HCT116 (cell line): ENCODE measurements around the gene NFE2L2.

Experiments used
- CEBPB ChIP-seq: IDR thresholded peaks from 2 replicates; pipeline ENCODE4 v1.6.1; 2012; ENCODE audit warnings: low read depth
- CTCF ChIP-seq, 3 experiments: fragments of 200-600 bp in 1 of 3; sonication (generic) in 1 of 3; IDR thresholded peaks in 2 of 3; conservative IDR thresholded peaks in 1 of 3; 2 replicates each; pipeline ENCODE4 v1.5.1; 2012 to 2017; ENCODE audit warnings: low read depth in 2 of 3, low read length in 2 of 3, antibody characterized with exemption in 1 of 3, borderline replicate concordance in 1 of 3, control low read depth in 1 of 3, mild to moderate bottlenecking in 1 of 3, mixed read lengths in 1 of 3, mixed run types in 1 of 3, moderate library complexity in 1 of 3; ENCODE audit not compliant: insufficient read depth in 1 of 3
- EZH2 ChIP-seq: fragments of 200-600 bp; sonication (generic); IDR thresholded peaks from 2 replicates; pipeline ENCODE4 v1.6.1; 2017; ENCODE audit warnings: antibody characterized with exemption, mixed run types
- EZH2phosphoT487 ChIP-seq: fragments of 200-600 bp; IDR thresholded peaks from 2 replicates; pipeline ENCODE4 v1.6.1; 2018; ENCODE audit warnings: antibody characterized with exemption, borderline replicate concordance
- FOSL1 ChIP-seq: IDR thresholded peaks from 2 replicates; pipeline ENCODE4 v1.6.1; 2012; ENCODE audit warnings: low read depth
- MAX ChIP-seq: IDR thresholded peaks from 2 replicates; pipeline ENCODE4 v1.6.1; 2012
- POLR2A ChIP-seq: IDR thresholded peaks from 2 replicates; pipeline ENCODE4 v1.7.0; 2011; ENCODE audit warnings: borderline replicate concordance; ENCODE audit not compliant: insufficient read depth, insufficient read length; ENCODE audit errors: extremely low read depth
- RAD21 ChIP-seq: IDR thresholded peaks from 2 replicates; pipeline ENCODE4 v1.6.1; 2012; ENCODE audit warnings: low read depth, mild to moderate bottlenecking
- REST ChIP-seq: IDR thresholded peaks from 2 replicates; pipeline ENCODE4 v1.6.1; 2012; ENCODE audit warnings: low read depth
- SP1 ChIP-seq: IDR thresholded peaks from 2 replicates; pipeline ENCODE4 v1.6.1; 2012; ENCODE audit warnings: low read depth
- TCF7L2 ChIP-seq: IDR thresholded peaks from 2 replicates; pipeline ENCODE4 v1.7.0; 2011; ENCODE audit warnings: borderline replicate concordance, inconsistent platforms; ENCODE audit not compliant: insufficient read depth, insufficient read length; ENCODE audit errors: extremely low read depth
- YY1 ChIP-seq: IDR thresholded peaks from 2 replicates; pipeline ENCODE4 v1.6.1; 2011; ENCODE audit warnings: low read length, low read depth, moderate library complexity, mild to moderate bottlenecking; ENCODE audit not compliant: insufficient replicate concordance; ENCODE audit errors: extremely low read depth
- ZNF274 ChIP-seq: fragments of 200-500 bp; sonication (Bioruptor generic); IDR thresholded peaks from 2 replicates; pipeline ENCODE4 v1.6.1; 2014; ENCODE audit warnings: mild to moderate bottlenecking, low read depth, low read length, inconsistent platforms

- TF ChIP-seq TCF7L2: peak; percentile 95
- TF ChIP-seq EZH2: no peak
- no peak for TF ChIP-seq CTCF (IDR thresholded peaks at IDR 0.05 in 2 of 3, conservative IDR thresholded peaks at IDR 0.05 in 1 of 3; ENCODE audit: borderline replicate concordance in 1 of 3, insufficient read depth in 1 of 3, low read depth in 2 of 3, low read length in 2 of 3)
- no peak for TF ChIP-seq FOSL1
- no peak for TF ChIP-seq POLR2A
- TF ChIP-seq YY1: peak; percentile 94
- TF ChIP-seq SP1: peak; percentile 29; the same call in 1 of the 2 replicates
- TF ChIP-seq MAX: peak; percentile 89
- no peak for TF ChIP-seq ZNF274
- no peak for TF ChIP-seq RAD21
- TF ChIP-seq REST: no peak
- peak; percentile 88 for TF ChIP-seq CEBPB
- no peak for TF ChIP-seq EZH2phosphoT487
Measured at GRCh38 chr2:177212891-177213856, 51.4 kb downstream of the NFE2L2 start.
